Measurements from ENCODE around the gene PARP14.
A peak's percentile ranks its signal among the peaks of the same experiment; 100 is the strongest.
"Not testable (repeated sequence)": the region's sequence is repeated elsewhere in the genome, so short reads cannot be mapped to it uniquely, and the experiment has no call there.

The PARP14 gene, protein sequence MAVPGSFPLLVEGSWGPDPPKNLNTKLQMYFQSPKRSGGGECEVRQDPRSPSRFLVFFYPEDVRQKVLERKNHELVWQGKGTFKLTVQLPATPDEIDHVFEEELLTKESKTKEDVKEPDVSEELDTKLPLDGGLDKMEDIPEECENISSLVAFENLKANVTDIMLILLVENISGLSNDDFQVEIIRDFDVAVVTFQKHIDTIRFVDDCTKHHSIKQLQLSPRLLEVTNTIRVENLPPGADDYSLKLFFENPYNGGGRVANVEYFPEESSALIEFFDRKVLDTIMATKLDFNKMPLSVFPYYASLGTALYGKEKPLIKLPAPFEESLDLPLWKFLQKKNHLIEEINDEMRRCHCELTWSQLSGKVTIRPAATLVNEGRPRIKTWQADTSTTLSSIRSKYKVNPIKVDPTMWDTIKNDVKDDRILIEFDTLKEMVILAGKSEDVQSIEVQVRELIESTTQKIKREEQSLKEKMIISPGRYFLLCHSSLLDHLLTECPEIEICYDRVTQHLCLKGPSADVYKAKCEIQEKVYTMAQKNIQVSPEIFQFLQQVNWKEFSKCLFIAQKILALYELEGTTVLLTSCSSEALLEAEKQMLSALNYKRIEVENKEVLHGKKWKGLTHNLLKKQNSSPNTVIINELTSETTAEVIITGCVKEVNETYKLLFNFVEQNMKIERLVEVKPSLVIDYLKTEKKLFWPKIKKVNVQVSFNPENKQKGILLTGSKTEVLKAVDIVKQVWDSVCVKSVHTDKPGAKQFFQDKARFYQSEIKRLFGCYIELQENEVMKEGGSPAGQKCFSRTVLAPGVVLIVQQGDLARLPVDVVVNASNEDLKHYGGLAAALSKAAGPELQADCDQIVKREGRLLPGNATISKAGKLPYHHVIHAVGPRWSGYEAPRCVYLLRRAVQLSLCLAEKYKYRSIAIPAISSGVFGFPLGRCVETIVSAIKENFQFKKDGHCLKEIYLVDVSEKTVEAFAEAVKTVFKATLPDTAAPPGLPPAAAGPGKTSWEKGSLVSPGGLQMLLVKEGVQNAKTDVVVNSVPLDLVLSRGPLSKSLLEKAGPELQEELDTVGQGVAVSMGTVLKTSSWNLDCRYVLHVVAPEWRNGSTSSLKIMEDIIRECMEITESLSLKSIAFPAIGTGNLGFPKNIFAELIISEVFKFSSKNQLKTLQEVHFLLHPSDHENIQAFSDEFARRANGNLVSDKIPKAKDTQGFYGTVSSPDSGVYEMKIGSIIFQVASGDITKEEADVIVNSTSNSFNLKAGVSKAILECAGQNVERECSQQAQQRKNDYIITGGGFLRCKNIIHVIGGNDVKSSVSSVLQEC (N-terminal part only)

DNA sequence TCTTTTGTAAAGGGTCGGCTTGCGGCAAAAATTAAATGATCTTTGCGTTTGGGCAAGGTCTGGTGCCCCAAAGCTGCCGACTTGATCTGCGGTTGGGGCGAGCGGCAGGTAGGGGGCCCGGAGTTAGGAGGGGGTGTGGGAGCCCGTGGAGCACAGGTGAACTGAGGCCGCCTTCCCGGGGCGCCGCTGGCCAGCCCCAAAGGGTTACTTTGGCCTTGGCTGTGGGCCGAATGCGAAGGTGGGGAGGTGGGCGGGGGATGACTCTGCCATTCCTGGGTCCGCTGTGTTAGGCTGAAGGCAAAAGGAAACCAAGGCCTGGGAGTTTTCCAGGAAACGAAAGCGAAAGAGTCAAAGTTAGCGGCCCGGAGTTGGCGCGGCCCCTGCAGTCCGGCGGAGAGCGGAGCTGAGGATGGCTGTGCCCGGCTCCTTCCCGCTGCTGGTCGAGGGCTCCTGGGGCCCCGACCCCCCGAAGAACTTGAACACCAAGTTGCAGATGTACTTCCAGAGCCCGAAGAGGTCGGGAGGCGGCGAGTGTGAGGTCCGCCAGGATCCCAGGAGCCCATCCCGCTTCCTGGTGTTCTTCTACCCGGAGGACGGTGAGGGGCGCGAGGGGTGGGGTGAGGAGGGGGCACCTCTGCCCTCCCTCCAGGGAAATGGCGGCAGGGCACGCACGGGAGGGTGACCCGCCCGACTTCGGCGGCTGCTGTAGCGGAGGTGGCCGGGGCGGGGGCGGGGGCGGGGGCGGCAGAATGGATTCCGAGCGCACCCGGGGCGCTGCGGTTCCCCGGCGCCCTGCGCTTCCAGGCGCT, at the start of gene PARP14:
PARP14 (plus strand) TSS at position 365 of the 809 bp plus-strand sequence; CDS start at position 410, 45 bp downstream.
- peak; percentile 54 to 75 for DNase-seq

DNA sequence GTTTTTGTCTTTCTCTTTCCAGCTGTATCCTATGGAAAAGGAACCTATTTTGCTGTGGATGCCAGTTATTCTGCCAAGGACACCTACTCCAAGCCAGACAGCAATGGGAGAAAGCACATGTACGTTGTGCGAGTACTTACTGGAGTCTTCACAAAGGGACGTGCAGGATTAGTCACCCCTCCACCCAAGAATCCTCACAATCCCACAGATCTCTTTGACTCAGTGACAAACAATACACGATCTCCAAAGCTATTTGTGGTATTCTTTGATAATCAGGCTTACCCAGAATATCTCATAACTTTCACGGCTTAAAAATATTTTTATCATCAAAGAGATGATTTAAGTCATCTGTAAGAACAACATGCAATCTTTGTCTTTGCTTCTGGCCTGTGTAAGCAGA, 44.9 kb upstream of the PARP14 start:
- no peak for DNase-seq

DNA sequence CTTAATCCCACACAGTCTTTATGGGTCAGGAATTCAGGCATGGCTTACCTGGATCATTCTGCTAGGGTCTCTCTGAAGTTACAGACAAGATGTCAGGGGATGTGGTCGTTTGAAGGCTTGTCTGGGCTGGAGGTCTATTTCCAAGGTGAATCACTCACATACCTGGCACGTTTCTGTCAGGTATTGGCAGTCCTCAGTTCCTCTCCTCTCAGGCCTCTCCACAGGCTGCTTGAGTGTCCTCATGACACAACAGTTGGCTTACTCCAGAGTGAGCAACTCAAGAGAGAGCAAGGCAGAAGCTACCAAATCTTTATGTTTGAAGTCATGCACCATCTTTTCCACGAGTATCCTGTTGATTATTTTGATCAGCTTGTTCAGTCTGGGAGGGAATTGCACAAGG, 43.9 kb upstream of the PARP14 start:
- DNase-seq: no peak

DNA sequence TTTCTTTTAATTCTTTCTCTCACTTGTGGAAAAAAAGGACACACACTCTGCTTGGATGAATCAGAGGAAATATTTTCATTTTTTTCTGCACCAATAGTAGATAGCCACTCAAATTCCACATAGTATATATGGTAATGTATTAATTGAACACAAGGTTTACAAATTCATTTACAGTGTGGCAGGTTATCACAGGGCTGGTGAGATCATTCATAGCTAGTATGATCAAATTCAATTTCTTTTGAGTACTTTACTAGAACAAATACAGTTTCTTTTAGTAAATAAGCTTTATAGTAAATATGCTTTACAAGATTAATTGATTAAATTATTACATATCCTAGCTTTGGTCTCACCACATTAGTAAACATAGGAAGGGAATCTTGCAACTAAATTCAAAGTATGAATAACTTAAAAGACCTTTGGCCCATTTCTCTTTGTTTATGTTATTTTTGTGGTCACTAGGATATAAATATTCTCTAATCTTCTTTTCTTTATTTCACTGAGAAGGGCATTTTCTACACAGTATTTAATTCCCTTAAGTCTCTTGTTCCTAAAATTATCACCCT, 40.1 kb upstream of the PARP14 start:
- DNase-seq: no peak

DNA sequence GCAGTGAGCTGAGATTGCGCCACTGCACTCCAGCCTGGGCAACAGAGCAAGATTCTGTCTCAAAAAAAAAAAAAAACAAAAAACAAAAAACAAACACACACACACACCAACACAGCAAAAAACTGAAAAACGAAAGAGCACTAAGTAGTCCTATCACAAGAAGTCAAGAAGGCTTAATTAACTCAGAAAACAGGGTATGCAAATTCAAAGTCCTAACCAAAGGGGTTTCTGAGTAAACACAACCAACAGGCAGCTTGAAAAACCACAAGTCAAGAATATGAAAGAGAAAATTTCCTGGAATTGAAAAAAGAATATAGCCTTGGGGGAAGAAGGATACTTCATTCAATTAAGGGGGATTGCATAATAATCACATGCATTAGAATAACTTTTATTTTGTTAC, 37.7 kb upstream of the PARP14 start:
- DNase-seq: no peak

DNA sequence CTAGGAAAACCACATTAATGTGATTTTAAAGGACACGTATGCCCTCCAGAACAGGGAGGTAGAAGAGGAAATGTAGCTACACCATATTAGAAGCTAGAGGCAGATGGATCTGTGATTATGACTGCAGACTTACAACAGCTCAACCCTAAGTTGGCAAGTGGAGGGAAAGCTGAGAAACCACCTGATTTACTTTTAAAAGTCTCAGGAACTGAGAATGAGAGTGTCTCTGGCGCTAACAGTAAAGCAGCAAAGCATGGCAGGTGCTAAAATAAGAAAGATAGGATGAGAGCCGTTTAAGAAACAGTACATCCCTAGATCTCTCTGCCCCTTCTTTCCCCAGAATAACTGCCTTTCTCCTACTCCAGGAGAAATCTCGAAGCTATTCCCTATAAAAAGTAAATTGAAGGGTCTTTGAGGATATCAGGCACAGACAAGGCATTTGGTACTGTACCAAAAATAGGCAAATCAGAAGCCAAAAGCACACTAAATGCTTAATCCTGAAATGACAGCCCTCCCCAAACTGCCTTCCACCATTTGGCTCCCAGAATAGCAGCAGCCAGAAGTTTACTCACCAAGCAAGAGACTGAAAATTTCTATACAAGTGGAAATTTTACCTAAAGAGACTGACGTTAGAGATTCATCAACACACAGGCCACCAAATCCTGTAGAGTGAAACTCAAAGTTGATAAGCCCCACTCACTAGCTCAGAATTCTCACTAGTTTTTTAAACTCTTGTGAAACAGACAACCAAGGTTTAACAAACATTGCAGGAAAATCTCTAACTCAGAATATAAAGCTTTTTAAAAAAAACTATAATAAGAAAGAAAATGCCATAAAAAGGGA, 34.3 kb upstream of the PARP14 start:
- no peak for DNase-seq

DNA sequence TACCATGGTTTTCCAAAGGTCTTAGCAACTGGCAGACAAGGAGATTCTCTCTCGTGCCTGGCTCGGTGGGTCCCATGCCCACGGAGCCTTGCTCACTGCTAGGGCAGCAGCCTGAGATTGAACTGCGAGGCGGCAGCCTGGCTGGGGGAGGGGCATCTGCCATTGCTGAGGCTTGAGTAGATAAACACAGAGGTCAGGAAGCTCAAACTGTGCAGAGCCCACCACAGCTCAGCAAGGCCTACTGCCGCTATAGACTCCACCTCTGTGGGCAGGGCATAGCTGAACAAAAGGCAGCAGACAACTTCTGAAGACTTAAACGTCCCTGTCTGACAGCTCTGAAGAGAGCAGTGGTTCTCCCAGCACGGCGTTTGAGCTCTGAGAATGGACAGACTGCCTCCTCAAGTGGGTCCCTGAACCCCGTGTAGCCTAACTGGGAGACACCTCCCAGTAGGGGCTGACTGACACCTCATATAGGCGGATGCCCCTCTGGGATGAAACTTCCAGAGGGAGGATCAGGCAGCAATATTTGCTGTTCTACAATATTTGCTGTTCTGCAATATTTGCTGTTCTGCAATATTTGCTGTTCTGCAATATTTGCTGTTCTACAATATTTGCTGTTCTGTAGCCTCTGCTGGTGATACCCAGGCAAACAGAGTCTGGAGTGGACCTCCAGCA, 29.3 kb upstream of the PARP14 start:
- not testable (repeated sequence) for DNase-seq

DNA sequence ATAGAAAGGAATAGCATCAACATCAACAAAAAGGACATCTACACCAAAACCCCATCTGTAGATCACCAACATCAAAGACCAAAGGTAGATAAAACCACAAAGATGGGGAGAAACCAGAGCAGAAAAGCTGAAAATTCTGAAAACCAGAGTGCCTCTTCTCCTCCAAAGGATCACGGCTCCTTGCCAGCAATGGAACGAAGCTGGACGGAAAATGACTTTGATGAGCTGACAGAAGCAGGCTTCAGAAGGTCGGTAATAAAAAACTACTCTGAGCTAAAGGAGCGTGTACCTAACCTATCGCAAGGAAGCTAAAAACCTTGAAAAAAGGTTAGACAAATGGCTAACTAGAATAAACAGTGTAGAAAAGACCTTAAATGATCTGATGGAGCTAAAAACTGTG, 28.7 kb upstream of the PARP14 start:
- DNase-seq: not testable (repeated sequence)

DNA sequence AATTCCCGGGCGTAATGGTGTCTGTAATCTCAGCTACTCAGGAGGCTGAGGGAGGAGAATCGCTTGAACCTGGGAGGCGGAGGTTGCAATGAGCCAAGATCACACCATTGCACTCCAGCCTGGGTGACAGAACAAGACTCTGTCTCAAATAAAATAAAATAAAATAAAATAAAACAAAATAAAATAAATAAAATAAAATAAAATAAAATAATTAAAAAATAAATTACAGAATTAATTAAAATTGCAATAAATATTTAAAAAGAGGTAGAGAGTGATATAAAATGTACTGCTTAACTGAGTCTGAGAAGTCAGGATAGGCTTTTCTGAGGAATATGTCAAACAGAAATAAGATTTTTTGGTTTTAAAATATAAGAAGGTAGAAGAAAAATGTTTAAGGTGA, 22.3 kb upstream of the PARP14 start:
- DNase-seq: not testable (repeated sequence)

DNA sequence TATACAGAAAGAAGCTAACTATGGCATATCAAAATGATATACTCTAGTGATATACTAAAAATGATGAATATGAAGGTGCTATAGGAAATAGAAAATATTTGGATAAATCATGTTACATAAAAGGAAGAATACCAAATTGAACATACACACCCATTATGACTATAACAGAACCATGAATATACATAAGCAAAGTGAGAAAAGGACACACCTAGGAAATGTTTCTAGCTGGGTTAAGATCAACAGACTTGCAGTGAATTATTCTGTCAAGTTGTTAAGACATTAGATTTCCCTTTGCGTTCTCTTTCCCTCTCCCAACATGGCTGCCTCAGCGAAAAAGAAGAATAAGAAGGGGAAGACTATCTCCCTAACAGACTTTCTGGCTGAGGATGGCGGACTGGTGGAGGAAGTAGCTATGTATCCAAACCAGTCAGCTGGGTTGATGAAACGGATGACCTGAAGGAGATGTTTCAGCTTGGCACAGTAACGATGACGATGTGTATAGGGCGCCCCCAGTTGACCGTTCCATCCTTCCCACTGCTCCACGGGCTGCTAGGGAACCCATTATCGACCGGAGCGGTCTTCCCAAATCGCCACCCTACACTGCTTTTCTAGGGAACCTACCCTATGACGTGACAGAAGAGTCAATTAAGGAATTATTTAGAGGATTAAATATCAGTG, 20.2 kb upstream of the PARP14 start:
- DNase-seq: no peak

DNA sequence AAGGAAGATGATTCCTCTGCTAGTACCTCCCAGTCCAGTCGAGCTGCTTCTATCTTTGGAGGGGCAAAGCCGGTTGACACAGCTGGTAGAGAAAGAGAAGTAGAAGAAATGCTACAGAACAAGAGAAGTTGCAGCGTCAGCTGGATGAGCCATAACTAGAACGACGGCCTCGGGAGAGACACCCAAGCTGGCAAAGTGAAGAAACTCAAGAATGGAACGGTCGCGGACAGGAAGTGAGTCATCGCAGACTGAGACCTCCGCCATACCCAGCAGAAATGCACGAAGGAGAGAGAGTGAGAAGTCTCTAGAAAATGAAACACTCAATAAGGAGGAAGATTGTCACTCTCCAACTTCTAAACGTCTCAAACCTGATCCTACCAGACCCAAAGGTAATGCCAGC, 19.0 kb upstream of the PARP14 start:
- DNase-seq: no peak

DNA sequence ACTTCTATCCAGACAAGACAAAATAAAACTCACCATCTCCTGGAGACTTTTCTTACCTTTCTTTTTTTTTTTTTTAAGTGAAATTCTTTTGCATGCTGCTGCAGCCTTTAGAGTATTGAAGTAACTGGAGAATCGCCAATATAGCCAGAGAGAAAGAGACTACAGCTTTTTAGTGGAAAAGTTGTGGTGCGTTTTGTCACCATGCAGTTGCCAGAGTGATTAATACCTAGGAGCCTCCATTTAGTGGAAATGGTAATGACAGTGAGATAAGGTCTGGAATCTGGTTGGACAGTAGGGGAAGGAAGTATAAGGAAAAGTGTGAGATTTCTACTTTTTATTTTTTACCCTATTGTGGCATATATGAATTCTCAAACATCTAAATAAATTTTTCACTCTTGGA, 18.1 kb upstream of the PARP14 start:
- no peak for DNase-seq

DNA sequence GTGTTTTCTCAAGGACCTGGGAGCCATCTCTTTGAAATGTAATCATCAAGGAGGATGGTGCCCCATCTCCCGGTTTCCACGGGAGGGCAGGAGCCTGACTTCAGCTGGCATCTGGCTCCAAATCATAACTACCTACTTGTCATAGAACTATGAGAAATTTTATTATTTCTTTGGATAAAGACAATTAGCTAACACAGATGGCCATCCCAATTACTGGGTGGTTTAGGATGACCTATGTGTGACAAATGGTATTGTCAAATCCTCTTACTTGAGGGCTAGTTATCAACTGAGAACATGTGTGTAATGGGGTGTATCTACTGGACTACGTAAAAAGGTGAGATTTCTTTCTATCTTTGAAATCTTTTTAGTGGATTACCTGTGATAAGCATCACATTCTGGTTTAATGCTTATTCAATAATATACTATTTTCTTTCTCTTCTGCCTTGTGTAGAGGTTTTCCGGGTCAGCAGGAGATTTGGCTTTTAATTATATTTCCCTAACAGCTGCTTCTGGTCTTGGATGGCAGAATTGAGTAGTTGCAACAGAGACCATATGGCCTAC, 15.3 kb upstream of the PARP14 start:
- DNase-seq: no peak

DNA sequence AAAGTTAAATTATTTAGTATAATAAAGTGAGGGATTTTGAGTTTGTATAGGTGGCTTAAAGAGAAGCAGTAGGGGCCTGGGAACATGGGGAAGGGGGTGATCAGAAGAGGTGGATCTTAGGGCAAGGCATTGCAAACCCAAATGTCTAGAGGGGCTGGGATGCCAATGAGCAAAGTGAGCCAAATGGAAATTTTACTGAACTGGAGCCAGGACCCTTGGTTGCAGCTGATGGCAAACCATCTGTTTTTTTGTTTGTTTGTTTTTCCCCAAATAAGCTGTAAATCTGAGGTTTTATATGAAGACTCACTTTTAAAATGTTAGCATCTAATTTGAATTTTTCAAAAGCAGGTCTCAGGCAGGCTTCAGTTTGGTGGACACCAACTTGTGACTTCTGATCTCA, 14.8 kb upstream of the PARP14 start:
- DNase-seq: no peak

DNA sequence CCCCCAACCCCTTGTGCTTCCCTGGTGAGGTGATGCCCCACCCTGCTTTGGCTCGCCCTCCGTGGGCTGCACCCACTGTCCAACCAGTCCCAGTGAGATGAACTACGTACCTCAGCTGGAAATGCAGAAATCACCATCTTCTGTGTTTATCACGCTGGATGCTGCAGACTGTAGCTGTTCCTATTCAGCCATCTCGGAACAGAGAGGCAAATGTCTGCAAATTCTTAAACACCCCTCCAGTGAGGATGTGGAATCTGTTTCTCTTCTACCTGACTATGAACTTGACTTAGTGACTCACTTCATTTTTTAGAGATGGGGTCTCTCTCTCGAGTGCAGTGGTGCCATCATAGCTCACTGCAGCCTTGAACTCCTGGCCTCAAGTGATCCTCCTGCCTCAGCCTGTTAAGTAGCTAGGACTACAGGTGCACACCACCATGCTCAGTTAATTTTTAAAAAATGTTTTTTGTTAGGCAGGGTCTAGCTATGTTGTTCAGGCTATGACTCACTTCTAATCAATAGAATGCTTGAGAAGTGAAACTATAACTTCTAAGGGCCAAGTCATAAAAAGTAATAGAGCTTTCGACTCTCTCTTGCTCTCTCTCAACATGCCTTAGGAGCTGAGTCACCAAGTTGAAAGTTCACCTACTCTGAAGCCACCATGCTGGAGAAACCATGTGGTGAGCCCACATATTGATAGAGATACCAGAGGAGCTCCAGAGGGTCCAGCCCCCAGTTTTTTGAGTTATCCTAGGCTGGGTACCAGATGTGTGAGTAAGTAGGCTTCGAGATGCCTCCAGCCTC, 11.5 kb upstream of the PARP14 start:
- peak; percentile 21 to 29 for DNase-seq

DNA sequence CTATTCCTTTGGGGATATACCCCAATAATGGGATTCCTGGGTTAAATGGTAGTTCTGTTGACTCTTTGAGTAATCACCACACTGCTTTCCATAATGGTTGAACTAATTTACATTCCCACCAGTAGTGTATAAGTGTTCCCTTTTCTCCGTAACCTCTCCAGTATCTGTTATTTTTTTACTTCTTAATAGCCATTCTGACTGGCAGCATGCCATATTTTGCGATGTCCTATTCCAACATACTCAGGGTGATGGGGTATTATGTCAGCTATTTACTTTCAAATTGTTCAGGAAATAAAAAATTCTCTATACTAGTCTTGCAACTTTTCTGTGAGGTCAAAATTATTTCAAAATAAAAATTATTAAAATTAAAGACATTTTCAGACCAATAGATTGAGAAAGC, 9.1 kb upstream of the PARP14 start:
- no peak for DNase-seq

DNA sequence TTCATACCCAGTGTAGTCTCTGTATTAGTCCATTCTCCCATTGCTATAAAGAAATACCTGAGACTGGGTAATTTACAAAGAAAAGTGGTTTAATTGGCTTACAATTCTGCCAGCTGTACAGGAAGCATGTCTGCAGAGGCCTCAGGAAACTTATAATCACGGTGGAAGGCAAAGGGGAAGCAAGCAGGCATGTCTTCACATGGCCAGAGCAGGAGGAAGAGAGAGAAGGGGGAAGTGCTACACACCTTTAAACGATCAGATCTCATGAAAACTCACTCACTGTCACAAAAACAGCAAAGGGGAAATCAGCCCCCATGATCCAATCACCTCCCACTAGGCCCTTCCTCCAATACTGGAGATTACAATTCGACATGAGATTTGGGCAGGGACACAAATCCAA, 6.3 kb upstream of the PARP14 start:
- DNase-seq: no peak

DNA sequence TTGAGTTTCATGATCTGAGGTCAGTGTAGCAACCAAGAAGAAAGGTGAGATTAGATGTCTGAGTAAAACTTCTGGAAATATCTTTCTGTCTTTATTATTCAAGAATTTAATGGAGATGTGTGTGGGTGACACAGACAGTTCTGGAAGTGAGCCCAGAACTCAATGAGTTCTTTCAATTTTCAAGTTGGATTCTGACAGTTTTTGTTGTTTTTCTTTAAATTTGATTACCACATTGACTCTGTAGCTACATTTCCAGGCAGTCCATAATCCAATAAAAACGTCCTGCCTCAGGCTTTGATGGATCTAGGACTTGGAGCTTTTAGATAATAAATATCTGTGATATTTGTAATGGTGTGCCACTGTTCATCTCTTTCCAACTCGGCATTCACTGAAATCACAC, 3.9 kb upstream of the PARP14 start:
- no peak for DNase-seq
